Gastrocnemius medialis (tissue), 4 donors: ENCODE results near the gene DPPA5.

Experiments used
- CTCF ChIP-seq, 5 experiments: fragments of 450-650 bp in 3 of 5; fragments of 200-600 bp in 2 of 5; sonication (generic) in 2 of 5; IDR thresholded peaks in 4 of 5; conservative IDR thresholded peaks in 1 of 5; 1 replicate in 4 of 5; 2 replicates in 1 of 5; pipeline ENCODE4 v1.5.1; 2016 to 2019; ENCODE audit warnings: antibody characterized with exemption in 5 of 5, mild to moderate bottlenecking in 3 of 5, moderate library complexity in 3 of 5
- POLR2A ChIP-seq, 2 donors: fragments of 450-650 bp; IDR thresholded peaks; one replicate each; pipeline ENCODE4 v1.6.1; 2017; ENCODE audit warnings: antibody characterized with exemption in 2 of 2, mild to moderate bottlenecking in 2 of 2, moderate library complexity in 2 of 2

GRCh38 chr6:73388433-73388799 lies 34.3 kb upstream of the DPPA5 start:
- TF ChIP-seq POLR2A (IDR thresholded peaks at IDR 0.05), result no peak
- no peak for TF ChIP-seq CTCF (IDR thresholded peaks at IDR 0.05 in 4 of 5, conservative IDR thresholded peaks at IDR 0.05 in 1 of 5)
